GM18511 (cell line): Measurements from ENCODE around the gene SLC22A15.
"Not testable (repeated sequence)": the region's sequence is repeated elsewhere in the genome, so short reads cannot be mapped to it uniquely, and the experiment has no call there.

Experiments
- ATAC-seq: cut with Tn5 transposase; IDR thresholded peaks from one replicate; pipeline ENCODE4 v1.9.1; 2021; ENCODE audit warnings: mild to moderate bottlenecking, moderate library complexity; ENCODE audit not compliant: unreplicated experiment

SLC22A15 gene

DNA sequence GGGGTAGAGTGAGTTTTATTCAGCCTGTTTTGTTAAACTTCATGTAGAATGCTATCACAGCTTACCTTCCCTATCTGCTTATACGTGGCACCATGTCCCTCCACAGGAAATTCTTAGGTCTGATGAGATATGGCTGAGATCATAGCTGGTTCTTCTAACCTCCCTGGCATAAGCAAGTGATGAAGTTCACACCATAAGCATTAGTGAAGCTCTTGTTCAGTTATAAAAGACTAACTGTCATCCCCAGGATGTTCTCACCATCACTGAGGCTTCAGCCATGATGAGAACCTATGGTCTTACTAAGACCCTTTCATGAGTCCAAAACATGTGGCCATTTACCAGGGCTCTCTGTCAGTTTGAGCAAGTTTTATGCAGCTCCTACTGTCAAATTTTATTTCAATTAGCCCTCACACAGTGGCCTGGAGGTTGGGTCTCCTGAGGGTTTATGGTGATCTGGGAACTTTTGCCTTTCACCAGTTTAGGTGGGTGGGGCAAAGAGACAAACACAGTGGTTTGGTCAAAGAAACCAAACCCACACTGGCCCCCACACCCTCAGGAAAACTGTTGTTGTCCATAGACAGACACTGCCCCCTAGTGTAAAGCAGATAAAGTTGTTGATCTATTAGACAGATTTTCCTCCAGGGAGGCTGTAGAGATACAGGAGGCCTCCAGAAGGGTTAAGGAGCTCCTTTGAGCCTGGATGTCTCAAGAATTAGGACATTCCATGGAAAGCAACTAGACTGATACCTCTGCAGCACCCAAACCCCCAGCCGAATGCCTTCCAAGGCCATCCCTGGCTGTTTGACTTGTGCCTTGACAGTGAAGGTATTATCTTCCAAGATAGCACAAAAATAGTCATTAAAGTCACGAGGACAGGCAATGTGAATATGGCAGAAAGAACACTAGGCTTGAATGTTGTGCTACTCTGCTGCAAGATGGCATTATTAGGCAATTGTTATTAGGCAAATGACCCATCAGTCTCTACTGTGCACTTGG lies 5.0 kb downstream of the SLC22A15 start:
- ATAC-seq = peak; percentile 54

DNA sequence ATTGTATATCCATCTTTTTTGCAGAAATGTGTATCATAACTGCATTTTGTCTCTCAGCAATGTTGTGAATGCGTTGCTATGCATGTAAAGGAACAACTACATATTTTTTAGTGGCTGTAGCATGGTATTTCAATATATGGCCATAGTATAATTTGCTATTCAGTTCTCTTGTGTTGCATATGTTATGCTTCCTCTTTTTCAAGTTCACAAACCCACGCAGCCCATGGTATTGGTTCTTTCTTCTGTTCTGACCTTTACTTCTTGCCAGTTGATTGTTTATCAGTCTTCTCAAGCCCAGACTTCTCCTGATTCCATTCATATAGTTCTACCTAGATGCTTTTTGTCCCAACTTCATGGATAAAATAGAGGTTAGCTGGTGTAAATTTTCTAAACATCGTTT lies 6.1 kb downstream of the SLC22A15 start:
- ATAC-seq = peak; percentile 77

DNA sequence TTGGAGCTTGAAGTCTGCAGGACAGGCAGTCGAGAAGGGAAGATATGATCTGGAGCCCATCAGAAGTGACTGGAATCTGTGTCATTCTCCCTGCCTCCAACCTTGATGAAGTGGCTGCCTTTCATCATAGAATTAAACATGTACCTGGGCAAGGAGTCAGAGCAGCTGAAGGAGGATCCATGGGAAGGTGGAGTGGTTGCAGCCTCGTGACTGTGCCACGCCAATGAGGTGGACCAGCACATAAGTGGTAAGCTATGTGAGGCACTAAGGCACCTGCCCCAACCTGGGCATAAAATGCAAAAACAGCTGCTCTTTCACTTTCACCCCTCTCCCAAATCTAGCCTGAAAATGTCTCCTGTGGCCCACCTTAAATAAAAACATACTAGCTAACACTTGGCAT lies 7.3 kb downstream of the SLC22A15 start:
- no peak for ATAC-seq

DNA sequence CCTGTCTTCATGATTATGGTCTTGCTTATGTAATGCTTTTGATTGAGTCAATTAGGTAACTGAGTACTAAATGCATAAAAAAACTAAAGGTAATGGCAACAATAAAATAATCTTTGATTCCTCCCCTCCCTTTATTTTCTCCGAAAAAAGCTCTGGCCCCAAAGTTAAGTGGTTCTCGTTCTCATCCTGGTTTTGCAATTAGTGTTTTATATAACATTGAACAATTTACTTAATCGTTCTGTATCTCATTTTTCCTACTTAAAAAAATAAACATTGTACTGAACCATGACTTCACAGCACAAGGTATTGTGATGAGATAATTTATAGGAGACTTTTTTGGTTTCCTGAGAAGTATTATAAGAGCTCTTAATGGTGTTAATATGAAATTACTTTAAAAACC lies 11.3 kb downstream of the SLC22A15 start:
- ATAC-seq = no peak

DNA sequence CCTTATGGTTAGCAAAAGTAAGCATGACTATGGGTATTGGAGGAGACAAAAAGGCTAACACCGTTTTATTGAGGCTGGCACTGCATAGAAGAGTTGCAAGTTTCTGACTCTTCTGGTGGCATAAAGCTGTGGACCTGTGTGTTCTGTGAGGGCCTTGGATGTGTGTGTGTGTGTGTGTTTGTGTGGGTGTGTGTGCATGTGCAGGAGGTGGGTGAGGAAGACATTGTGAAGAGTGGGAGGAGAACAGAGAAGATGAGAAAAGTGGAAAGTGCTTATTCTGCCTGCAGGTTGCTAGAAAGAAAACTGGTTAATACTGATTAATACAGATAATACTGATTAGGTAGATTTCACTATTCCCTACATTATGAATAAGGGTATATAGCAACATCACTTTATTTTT lies 12.6 kb downstream of the SLC22A15 start:
- no peak for ATAC-seq

DNA sequence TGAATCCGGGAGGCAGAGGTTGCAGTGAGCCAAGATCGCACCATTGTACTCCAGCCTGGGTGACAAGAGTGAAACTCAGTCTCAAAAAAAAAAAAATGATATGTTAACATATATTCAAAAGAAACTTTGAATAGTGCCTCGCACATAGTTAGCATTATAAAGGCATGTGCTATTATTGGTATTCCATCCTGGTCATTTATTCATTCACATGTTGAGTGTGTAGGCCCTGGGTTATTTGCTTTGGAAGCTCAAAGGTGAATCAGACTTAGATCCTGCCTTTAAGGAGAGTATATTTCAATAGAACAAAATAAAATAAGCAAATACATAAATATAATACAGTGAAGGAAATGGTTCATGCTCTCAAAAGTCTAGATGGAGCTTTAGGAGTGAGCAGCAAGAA lies 13.4 kb downstream of the SLC22A15 start:
- ATAC-seq = no peak

DNA sequence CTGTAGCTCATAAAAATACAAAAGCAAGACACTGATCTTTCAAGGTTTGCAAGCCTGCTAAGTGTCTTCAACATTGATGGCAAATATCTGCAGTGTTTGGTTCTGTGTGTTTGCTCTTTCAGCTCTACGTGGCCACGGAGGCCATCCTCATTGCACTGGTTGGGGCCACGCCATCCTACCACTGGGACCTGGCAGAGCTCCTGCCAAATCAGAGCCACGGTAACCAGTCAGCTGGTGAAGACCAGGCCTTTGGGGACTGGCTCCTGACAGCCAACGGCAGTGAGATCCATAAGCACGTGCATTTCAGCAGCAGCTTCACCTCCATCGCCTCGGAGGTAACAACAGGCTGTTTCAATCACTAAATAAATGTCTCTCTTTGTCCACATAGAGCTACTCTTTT lies 15.6 kb downstream of the SLC22A15 start:
- ATAC-seq = no peak

DNA sequence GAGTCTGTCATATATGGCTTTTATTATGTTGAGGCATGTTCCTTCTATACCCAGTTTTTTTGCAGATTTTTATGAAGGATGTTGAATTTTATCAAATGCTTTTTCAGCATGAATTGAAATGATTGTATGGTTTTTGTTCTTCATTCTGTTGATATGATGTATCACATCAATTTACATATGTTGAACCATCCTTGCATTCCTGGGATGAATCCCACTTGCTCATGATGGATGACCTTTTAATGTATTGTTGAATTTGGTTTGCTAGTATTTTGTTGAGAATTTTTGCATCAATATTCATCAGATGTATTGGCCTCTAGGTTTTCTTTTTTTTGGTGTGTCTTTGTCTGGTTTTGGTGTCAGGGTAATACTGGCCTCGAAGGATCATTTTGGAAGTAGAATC lies 21.6 kb downstream of the SLC22A15 start:
- ATAC-seq = not testable (repeated sequence)

DNA sequence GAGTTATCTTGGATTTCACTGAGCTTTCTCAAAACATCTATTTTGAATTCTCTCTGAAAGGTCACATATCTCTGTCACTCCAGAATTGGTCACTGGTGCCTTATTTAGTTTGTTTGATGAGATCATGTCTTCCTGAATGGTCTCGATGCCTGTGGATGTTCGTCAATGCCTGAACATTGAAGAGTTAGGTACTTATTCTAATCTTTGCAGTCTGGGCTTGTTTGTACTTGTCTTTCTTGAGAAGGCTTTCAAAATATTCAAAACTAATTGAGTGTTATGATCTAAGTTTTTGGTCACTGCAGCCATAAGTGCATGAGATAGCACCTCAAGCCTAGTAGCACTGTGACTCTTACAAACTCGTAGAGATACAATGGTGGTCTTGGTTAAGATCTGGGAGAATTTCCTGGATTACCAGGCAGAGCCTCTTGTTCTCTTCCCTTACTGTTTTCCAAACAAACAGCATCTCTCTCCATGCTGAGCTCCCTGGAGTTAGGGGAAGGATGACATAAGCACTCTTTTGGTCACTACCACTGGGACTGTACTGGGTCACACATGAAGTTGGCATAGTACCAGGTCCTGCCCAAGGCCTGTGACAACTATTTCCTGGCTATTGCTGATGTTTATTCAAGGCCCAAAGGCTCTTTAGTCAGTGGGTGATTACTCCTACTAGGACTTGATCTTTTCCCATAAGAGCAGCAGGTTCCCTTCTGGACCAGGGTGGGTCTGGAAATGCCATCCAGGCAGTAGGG lies 25.6 kb downstream of the SLC22A15 start:
- ATAC-seq = no peak

DNA sequence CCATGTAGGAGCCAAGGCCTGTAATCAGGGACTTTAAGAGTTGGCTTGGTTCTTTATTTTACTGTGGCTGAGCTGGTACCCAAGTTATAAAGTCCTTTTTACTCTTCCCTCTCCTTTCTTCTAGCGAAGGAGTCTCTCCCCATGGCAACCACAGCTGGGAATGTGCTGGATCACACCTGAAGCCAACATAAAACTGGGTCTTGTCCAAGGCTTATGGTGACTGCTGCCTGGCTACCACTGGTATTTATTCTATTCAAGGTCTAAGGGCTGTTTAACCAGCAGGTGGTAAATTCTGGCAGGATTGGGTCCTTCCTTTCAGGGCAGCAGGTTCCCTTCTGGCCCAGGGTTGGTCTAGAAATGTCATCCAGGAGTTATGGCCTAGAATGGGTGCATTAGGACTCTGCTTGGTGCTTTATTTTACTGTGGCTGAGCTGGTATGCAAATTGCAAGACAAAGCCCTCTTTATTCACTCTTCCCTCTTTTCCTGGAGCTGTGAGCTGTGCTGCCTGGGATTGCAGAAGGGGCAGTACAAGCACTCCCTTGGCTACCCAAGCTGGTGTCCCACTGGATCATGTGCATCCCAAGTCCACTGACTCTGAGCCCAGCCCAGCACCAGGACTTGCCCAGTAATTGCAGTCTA lies 26.6 kb downstream of the SLC22A15 start:
- no peak for ATAC-seq

DNA sequence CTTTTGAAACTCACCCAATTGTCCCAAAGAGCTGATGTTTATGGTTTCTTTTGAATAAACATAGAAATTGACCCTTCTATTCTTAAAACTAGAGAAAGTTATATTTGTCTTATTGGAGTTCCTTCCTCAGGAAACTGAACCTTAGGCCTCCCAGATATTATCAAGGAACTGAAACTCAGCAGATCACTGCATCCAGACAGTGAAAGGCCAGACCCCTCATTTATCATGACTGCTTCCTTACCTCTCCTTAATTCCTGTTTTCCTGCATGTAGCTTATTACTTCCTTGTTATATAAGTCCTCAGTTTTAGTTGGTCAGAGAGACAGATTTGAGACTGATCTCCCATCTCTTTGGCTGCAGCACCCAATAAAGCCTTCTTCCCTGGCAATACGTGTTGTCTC lies 27.5 kb downstream of the SLC22A15 start:
- no peak for ATAC-seq

DNA sequence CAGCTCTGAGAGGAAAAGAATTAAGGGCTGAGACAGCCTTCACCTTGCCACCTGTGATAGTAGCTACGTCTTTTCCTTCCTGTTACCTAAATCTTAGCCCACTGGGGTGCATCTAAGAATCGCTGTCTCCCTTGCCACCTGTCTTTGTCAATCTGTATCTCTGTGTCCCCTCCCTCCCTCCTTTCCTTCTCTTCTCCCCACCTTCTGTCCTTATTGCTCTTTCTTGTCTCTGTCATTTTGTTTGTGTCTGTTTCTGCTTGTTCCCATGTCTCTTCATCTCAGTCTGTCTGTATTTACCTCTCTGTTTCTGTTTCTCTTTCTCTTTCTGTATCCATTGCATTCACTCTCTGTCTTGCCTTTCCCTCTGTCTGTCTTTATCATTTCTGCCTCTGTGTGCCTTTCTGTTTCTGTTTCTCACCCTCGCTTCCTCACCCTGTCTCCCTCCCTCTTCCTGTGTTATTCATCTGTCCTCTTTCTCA lies 30.2 kb downstream of the SLC22A15 start:
- peak; percentile 94 for ATAC-seq

DNA sequence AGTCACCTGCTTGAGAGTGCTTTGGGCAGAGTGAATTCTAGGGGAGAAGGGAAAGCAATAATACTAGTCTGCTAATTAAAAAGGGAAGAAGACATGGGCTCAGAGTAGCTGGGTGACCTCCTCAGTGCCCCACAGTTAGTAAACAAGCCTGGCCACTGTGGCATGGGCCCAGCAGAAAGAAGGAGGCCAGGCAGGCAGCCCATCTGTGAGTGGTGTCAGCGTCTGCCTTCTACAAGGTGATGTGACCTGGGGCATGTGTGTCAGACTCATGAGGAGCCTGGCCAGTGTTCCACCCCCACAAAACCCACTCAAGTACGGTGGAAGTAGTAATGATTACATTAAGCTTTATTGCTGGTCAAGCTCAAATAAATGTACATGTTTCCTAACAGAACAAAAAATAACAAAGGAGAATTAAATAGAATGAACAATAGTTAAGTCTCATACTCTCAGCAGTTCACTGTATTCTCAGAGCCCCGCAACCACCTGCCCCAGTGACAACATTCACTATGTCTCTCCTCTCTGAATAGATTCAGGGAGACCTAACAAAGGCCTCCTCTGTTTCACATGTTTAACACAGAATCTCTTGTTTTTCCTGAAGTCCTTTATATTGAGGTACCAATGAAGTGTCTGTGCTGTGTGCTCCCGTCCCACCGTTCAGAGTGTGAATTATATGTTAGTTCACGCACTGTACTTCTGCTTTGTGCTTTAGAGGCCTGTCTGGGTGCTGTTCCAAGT lies 32.5 kb downstream of the SLC22A15 start:
- no peak for ATAC-seq

DNA sequence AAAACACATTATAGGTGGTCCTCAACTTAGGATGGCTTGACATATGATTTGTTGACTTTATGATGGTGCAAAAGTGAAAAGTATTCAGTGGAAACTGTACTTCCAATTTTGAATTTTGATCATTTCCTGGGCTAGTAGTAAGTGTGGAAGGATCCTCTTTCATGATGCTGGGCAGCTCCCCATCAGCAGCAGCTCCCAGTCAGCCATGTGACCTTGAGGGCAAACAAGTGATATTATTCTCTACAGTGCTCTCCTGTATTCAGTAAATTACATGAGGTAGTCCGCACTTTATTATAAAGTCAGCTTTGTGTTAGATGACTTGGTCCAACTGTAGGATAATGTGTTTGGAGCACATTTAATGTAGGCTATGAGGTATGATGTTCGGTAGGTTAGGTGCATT lies 36.4 kb downstream of the SLC22A15 start:
- no peak for ATAC-seq

DNA sequence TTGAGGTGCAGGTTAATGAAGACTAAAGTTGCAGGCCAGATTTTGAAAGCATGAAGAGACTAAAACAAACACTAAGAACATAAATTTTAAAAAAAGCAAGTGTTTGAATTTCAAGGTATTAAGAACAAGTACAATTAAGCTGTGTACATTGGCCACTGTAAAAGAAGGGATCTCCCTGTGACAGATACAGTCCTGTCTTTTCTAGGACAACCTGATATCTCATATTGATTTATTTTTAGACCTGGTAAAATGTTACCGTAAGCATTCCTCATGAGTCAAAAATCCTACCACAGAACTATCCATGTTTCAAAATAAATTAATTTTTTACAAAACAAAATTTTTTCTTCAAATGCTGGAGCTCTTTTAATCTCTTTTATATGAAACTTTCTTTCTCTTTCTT lies 39.4 kb downstream of the SLC22A15 start:
- ATAC-seq = no peak

DNA sequence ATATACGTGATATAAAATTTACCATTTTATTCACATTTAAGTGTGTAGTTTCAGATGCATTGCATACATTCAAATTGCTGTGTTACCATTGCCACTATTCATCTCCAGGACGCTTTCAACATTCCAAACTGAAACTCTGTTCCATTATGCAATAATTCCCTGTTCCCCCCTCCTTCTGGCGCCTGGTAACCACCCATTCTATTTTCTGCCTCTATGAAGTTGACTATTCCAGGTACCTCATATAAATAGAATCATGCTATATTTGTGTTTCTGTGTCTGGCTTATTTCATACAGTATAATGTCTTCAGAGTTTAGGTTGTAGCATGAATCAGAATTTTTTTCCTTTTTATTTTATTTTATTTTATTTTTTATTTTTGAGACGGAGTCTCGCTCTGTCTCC lies 41.7 kb downstream of the SLC22A15 start:
- ATAC-seq = no peak

DNA sequence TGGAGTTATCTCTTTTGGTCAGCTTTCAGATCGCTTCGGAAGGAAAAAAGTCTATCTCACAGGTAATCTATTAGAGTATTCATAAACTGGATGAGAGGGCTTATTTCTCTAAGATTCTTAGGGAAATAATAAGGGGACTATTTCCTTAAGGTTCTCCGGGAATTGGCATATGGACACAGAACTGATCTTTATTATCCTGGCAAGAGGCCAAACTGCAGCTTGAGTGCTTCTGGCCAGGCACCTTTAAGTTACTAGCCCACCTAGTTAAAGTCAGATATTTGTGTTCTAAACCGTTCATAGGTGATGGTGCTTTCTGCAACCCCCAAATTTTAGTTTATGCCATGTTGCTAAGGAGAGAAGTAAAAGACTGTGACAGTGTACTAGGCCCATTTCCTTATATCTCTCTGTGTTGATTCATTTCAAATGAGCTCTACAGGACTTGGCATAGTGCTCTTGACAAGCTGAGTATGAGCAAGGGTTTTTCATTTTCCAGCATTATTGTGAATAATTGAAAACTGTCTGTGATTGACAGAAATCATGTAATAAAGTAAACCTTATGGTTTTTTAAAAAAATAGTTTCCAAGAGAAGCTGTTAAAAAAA lies 43.4 kb downstream of the SLC22A15 start:
- no peak for ATAC-seq

DNA sequence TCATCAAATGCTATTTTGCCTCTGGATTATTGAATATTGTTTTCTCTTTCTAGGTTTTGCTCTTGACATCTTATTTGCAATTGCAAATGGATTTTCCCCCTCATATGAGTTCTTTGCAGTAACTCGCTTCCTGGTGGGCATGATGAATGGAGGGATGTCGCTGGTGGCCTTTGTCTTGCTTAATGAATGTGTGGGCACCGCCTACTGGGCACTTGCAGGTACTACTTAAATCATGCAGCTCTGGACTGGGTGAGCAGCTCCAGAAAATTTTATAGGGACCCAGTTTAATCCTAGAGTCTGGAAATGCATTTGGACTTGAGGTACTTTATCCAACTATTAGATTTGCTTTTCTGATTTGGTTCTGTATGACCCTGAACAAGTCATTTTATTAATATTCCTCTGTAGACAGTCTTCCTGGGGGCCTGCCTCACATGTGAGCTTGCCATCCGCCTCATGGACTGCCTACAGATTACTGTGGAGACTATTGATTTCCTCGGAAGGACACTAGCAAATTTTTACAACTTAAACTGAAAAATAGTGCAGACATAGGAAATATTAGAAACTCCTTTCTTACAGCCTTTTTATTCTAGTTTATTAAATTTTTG lies 44.5 kb downstream of the SLC22A15 start:
- peak; percentile 81 for ATAC-seq

DNA sequence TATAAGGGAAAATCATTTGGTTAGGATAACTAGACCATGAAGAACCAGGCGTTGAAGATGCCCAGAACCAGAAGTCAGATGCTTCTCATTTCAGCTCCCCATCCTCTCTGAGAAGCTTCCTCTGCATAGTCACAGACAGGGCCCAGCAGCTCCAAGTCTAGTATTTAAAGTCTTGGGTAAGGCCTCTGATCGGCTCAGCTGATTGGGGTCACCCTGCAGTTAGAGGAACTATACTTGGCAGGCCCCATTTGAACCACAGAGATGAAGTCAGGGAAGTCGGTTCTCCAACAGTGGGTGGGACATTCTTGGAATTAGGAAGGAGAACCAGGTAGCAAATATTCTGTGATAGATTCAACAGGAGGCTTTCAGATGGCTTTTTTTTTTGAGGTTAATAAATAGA lies 48.3 kb downstream of the SLC22A15 start:
- ATAC-seq = no peak

DNA sequence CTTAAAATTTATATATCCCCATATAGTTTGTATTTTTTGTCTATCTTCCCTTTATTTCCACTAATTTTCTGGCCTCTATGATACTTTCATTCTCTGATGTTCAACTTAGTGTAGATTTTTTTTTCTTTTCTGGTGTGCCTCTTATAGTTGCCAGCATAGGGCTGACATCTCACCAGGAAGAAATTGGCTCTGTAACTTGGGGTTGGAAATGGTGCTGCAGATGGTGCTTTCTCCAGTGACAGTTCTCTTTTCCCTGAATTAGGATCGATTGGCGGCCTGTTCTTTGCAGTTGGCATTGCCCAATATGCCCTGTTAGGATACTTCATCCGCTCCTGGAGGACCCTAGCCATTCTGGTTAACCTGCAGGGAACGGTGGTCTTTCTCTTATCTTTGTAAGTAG lies 50.3 kb downstream of the SLC22A15 start:
- no peak for ATAC-seq
